SK-N-MC (cell line): ENCODE data around the gene TPSAB1.

Source experiments
- EZH2 ChIP-seq: fragments of 200-600 bp; sonication (generic); IDR thresholded peaks from one replicate; pipeline ENCODE4 v1.6.1; 2017; ENCODE audit warnings: antibody characterized with exemption
- POLR2AphosphoS5 ChIP-seq: IDR thresholded peaks from 2 replicates; pipeline ENCODE4 v1.6.1; 2012; ENCODE audit warnings: mild to moderate bottlenecking, low read depth, low read length, borderline replicate concordance

DNA sequence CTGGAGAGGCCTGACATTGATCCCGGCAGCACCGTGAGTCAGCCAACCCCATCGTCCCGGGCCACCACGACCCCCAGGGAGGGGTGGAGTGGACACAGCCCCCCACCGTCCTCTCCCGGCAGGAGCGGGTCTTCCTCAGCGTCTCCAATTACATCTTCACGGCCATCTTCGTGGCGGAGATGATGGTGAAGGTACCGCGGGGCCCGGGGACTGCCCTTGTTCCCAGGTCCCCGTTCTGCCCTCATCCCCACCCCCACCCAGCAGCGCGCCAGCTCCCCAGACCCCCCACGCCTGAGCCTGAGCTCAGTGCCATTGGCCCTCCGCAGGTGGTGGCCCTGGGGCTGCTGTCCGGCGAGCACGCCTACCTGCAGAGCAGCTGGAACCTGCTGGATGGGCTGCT, 30.0 kb upstream of the TPSAB1 start:
- TF ChIP-seq POLR2AphosphoS5 (no peak), EZH2 (no peak)
